DMS114 treated with DMSO at 0.1 percent for 48 hours (cell line): Measurements from ENCODE around the gene PIN1.
A peak's percentile ranks its signal among the peaks of the same experiment; 100 is the strongest.
"Not testable (repeated sequence)": the region's sequence is repeated elsewhere in the genome, so short reads cannot be mapped to it uniquely, and the experiment has no call there.

Experiments
- DNase-seq: peaks from one replicate; lab custom pipeline; 2025; ENCODE audit not compliant: unreplicated experiment; lab: John Stamatoyannopoulos, UW

PIN1 gene

DNA sequence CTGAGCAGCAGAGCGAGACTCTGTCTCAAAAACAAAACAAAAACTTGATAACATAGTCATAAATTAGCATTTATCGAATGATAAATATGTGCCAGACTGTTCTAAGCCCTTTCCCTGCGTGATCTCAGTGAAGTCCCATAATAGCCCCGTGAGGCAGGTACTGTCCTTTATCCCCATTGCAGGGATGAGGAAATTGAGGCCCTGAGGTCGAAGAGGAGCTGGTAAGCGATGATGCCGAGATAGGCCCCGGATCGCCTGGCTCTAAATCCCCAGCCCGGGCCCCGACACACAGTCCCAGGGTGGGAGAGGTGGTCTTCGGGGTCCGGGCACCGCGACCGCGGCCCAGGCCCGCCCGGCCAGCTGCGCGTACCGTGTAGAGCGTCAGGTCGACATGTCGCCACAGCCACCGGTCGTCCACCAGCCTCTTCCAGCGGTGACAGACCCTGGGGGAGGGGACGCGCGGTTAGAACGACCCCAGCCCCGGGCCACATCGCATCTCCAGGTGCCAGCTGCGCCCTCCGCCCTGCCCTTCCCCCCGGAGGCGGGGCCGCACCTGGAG lies 16.9 kb upstream of the PIN1 start:
- no peak for DNase-seq

- peak; percentile 89 for DNase-seq
These were observed 16.2 kb upstream of the PIN1 start, which contains the start of gene FBXL12 for GRCh38 chr19:9818734-9819595. TSS of gene FBXL12 (minus strand) at chr19:9819079. CDS start at chr19:9818813, 266 bp downstream.

- no peak for DNase-seq
These were observed 15.6 kb upstream of the PIN1 start for GRCh38 chr19:9819596-9819909.

DNA sequence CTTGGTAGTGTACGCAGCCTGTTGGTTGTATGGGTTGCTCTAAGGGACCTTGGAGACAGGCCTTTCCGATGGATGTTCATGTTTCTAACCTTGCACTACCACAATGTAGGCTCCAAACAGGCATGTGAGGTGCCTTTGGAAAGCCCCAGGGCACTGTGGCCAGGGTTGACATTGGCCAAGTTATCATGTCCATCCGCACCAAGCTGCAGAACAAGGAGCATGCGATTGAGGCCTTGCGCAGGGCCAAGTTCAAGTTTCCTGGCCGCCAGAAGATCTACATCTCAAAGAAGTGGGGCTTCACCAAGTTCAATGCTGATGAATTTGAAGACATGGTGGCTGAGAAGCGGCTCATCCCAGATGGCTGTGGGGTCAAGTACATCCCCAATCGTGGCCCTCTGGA lies 15.1 kb upstream of the PIN1 start:
- DNase-seq, result not testable (repeated sequence)

GRCh38 chr19:9823816-9824215 lies 11.3 kb upstream of the PIN1 start:
- DNase-seq, result no peak

- DNase-seq, result peak; percentile 73
These were observed 7.6 kb upstream of the PIN1 start, which contains the start of gene UBL5 for GRCh38 chr19:9827289-9828238. TSS of gene UBL5 (plus strand) at chr19:9827918. CDS start at chr19:9828338, 420 bp downstream.

- no peak for DNase-seq
These were observed 6.5 kb upstream of the PIN1 start for GRCh38 chr19:9828551-9829063.

DNA sequence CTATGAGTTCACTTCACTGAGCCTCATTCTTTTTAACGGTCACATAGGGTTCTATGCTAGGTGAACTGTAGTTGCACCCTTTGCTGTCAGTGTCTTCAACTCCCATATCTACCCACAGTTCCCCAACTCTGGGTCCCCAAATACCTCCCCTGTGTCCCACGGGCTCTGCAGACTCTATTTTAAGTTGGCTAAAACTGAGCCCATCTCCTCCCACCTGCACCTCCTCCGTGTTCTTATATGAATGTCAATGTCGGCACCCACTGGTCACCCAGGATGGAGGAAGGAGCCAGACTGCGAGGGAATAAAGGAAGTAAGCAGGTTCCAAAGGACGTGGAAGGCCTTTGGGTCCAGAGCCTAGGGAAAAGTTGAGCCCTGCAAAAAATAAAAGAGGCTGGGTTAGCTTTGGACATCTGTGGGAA lies 802 bp upstream of the PIN1 start:
- DNase-seq, result no peak

GRCh38 chr19:9835507-9835949 lies 410 bp downstream of the PIN1 start:
- no peak for DNase-seq

- DNase-seq, result no peak
These were observed 903 bp downstream of the PIN1 start for GRCh38 chr19:9836021-9836420.

DNA sequence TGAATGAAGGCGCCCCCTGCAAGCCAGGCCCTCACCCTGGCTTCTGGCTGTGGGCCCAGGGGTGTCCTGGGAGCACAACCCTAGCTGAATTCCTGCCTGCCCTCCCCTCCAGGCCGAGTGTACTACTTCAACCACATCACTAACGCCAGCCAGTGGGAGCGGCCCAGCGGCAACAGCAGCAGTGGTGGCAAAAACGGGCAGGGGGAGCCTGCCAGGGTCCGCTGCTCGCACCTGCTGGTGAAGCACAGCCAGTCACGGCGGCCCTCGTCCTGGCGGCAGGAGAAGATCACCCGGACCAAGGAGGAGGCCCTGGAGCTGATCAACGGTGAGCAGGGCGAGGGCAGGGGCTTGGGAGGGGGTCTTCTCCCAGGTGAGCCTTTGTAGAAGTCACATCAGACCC lies 3.2 kb downstream of the PIN1 start:
- DNase-seq, result no peak

DNA sequence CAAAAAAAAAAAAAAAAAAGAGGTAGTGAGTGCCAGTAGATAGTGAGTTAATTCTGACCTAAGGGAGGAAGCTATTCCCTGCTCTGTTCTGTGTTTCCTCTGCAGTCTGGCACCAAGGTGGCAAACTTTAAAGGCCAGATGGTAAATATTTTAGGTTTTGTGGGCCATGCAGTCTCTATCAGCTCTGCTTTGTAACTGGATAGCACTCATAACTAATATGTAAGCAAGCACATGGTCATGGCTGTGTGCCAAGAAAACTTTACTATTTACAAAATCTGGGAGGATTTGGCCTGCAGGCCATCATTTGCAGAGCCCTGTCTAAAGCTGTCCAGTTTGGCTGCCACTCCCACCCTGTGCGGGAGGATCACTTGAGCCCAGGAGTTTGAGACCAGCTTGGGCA lies 4.3 kb downstream of the PIN1 start:
- no peak for DNase-seq

DNA sequence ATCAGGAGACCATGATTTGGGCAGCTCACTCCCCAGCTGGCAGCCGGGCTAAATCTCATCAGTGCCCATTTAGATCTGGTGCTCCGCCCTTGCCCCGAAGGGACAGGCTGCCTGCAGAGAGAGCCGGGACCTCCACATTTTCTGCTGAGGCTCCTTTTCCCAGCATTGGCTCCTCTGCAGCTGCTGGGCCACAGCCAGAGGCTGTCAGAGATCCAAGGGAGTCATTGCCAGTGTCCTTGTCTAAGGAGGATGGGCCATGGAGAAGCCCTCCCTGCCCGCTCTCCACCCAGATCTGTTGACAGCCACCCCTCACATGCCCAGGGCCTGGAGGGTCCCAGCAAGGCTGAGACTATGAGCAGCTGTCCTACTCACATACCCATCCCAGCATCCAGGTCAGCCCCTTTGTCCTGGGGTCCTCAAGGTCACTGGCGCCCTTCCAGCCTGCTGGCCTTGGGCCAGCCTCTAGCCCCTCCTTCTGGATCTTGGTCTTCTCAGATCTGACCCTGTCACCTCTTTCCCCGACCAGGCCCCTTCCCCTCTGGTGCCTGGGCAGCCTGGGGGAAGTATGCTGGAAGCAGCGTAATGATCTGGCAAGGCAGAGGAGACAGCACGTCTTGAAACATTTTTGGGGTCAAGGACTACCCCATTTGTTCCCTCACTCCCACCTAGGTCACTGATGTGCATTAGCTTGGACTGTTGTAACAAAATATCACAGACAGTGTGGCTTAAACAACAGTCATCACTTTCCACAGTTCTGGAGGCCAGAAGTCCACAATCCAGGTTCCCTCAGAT lies 7.9 kb downstream of the PIN1 start:
- DNase-seq, result no peak

GRCh38 chr19:9843626-9844273 lies 8.6 kb downstream of the PIN1 start:
- not testable (repeated sequence) for DNase-seq

DNA sequence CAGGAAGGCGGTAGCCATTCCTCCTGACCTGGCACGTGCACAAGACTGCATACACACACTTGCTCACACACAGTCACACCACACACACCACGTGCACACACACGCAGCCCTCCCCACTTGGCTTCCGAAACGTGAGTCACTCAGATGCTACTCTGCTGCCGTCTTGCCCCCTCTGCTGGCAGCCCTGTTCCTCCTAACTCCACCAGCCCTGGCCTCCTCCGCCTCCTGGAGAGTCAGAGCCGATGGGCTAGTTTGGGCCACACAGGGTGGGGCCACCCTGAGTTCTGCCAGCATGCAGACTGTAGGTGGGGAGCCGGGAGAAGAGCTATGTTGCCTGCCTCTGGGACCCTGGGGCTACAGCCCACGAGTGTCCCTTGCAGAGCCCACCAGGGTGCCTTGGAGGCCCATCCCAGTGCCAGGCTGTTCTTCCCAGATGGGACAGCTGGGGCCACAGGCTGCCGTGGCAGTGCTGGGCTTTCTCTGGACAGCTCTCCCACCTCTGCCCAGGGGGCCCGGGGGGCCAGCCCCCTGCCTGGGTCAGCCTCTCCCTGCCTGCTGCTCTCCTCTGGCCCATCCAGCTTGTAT lies 12.1 kb downstream of the PIN1 start:
- DNase-seq, result peak; percentile 24

DNA sequence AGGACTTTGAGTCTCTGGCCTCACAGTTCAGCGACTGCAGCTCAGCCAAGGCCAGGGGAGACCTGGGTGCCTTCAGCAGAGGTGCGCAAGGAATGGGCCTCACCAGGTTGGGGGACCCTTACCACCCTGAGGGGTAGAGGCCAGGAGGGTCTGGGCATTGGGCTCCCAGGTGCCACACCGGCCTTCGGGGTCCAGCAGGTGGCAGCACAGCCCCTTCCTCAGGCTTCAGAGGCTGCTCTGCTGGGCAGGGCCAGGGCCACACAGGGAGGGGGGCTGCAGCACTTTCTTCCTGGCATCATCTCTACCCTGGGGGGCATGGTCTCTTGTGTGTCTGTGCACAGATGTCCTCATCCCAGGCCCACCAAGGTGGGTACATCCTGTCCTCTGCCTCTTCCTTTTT lies 12.9 kb downstream of the PIN1 start:
- no peak for DNase-seq

DNA sequence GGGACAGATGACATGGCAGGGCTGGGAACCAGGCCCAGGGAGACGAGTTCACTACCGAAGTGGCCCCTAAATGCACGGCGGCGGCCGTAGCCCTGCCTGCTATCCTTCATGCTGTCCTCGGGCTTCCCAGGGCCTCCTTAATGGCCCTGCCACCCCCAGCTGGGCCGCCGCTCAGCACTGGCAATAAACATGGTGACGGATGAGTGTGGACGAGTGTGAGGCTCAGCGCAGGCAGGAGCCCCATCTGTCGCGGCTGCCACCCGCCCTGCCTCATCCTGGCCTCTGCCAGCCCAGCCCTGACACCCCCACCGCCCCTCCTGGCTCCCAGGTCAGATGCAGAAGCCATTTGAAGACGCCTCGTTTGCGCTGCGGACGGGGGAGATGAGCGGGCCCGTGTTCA lies 13.6 kb downstream of the PIN1 start:
- DNase-seq, result no peak

DNA sequence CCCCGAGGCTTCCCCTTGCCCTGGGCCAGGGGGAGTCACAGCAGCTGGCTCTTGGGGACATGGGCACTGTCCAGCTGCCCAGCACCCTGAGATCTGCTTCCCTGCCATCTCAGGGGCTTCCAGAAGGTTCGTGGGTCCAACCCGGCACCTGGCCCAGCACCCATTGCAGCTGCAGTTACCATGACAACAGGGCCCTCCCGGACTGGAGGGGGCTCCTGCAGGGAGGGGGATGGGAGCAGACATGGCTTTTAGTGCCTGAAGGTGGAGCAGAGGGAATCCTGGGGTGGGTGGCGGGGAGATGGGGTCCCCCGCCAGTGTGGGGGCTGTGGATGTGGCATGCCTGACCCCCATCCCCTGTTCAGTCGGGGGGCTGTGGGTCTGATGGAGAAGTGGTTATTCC lies 14.7 kb downstream of the PIN1 start:
- no peak for DNase-seq

- DNase-seq, result no peak
These were observed 15.3 kb downstream of the PIN1 start for GRCh38 chr19:9850235-9850959.
